Sigmoid colon (tissue), 7 donors: ENCODE data around the gene HOXC9. TPM values are rescaled to one million over a fixed set of nuclear protein-coding genes. Genes with fewer than 3 reads are reported as not detected.

Experiments
- DNase-seq: peaks from one replicate; pipeline ENCODE4 v3.0.0-alpha.2; 2019
- H3K27ac ChIP-seq, 4 donors: fragments of 200-600 bp; sonication (generic); one replicate each; pipeline ENCODE4 v1.5.1; 2016 to 2019; ENCODE audit warnings: mild to moderate bottlenecking in 1 of 4
- H3K27me3 ChIP-seq, 3 donors: fragments of 200-600 bp; sonication (generic); one replicate each; pipeline ENCODE4 v1.5.1; 2019; ENCODE audit warnings: mild to moderate bottlenecking in 1 of 3
- H3K36me3 ChIP-seq, 4 donors: fragments of 200-600 bp; sonication (generic); one replicate each; pipeline ENCODE4 v1.5.1; 2016 to 2019
- H3K4me1 ChIP-seq, 4 donors: fragments of 200-600 bp; sonication (generic); one replicate each; pipeline ENCODE4 v1.5.1; 2017 to 2019
- H3K4me3 ChIP-seq, 4 donors: fragments of 200-600 bp; sonication (generic); one replicate each; pipeline ENCODE4 v1.5.1; 2017 to 2019; ENCODE audit warnings: mild to moderate bottlenecking in 2 of 4, moderate library complexity in 1 of 4
- H3K9me3 ChIP-seq, 4 donors: fragments of 200-600 bp in 3 of 4; sonication (generic) in 3 of 4; one replicate each; pipeline versions ENCODE4 v1.5.1 to v1.6.1; 2013 to 2019
- CTCF ChIP-seq, 4 experiments: fragments of 450-650 bp in 3 of 4; fragments of 200-600 bp in 1 of 4; IDR thresholded peaks; one replicate each; pipeline ENCODE4 v1.5.1; 2016 to 2019; ENCODE audit warnings: antibody characterized with exemption in 4 of 4, mild to moderate bottlenecking in 3 of 4, moderate library complexity in 2 of 4
- EP300 ChIP-seq, 4 donors: sonication (generic); formaldehyde crosslinking; IDR thresholded peaks; one replicate each; pipeline ENCODE4 v1.6.1; 2017; ENCODE audit warnings: antibody characterized with exemption in 4 of 4
- POLR2A ChIP-seq, 2 donors: fragments of 450-650 bp; IDR thresholded peaks; one replicate each; pipeline ENCODE4 v1.6.1; 2016; ENCODE audit warnings: antibody characterized with exemption in 2 of 2, mild to moderate bottlenecking in 2 of 2, moderate library complexity in 2 of 2
- POLR2AphosphoS5 ChIP-seq, 4 donors: sonication (generic); formaldehyde crosslinking; IDR thresholded peaks; one replicate each; pipeline ENCODE4 v1.6.1; 2017; ENCODE audit warnings: antibody characterized with exemption in 4 of 4
- WGBS, 2 donors: extraction: QIAGEN DNeasy Blood & Tissue Kit; methylation state at CpG; one replicate each; pipeline ENCODE4 v1.1.7; 2013; 5-methylcytosine and 5-hydroxymethylcytosine counted together
- intact Hi-C: fragments of 100-400 bp; cut with DNase I; formaldehyde crosslinking; loops from one replicate; pipeline ENCODE4 v1.15.1; 2023
- polyA plus RNA-seq, 3 donors: library from polyadenylated mRNA; stranded (reverse); fragments of 200-250 nt; gene quantifications; one replicate each; pipeline ENCODE4 v1.2.3, GENCODE V29; 2013
- total RNA-seq, 4 donors: library from RNA; depleted of rRNA; stranded (reverse); fragments of >200 nt; gene quantifications; one replicate each; pipeline ENCODE4 v1.1.0, GENCODE V29; 2016
- donor health status: healthy with polysubstance abuse.
- donor health status: Bipolar disorder and iron deficiency.
- donor health status: healthy.

The HOXC9 gene
- total and polyA plus RNA-seq, 7 donors = 0.04 TPM; not detected in 6

- no peak for DNase-seq
These were observed 2.4 kb downstream of the HOXC9 start for GRCh38 chr12:54002278-54002914.

GRCh38 chr12:54002915-54003389, 3.0 kb downstream of the HOXC9 start:
- Histone ChIP-seq H3K27me3 (peaks cover 87 to 100% (median 100%) of the 10 kb centered on the region in 3 donors), H3K9me3 (no peaks in the 10 kb centered on the region), H3K4me1 (peaks cover 0 to 25% (median 20%) of the 10 kb centered on the region in 4 donors), H3K27ac (no peak overlapping the region), H3K36me3 (no peaks in the 10 kb centered on the region), H3K4me3 (no peak overlapping the region)
- intact Hi-C loops = loop anchor here (10.0 kb wide), 1 partner anchor 372 kb away; no protein-coding TSS in a partner anchor
- no peak for DNase-seq
- no peak for TF ChIP-seq EP300 (IDR thresholded peaks at IDR 0.05)
- TF ChIP-seq POLR2AphosphoS5 (IDR thresholded peaks at IDR 0.05) = no peak
- no peak for TF ChIP-seq CTCF (IDR thresholded peaks at IDR 0.05)
- no peak for TF ChIP-seq POLR2A (IDR thresholded peaks at IDR 0.05)
- 34 to 46% methylated on average over 19 of the region's 19 CpGs for WGBS, 2 donors

More at GRCh38 chr12:54002278-54002914, 2.4 kb downstream of the HOXC9 start:
- Histone ChIP-seq H3K27ac (no peak overlapping the region), H3K4me3 (no peak overlapping the region), H3K36me3 (no peaks in the 10 kb centered on the region), H3K9me3 (no peaks in the 10 kb centered on the region), H3K4me1 (peaks cover 0 to 25% (median 20%) of the 10 kb centered on the region in 4 donors), H3K27me3 (peaks cover 90 to 100% (median 100%) of the 10 kb centered on the region in 3 donors)
- TF ChIP-seq EP300 (IDR thresholded peaks at IDR 0.05) (no peak), POLR2A (IDR thresholded peaks at IDR 0.05) (no peak), CTCF (IDR thresholded peaks at IDR 0.05) (no peak), POLR2AphosphoS5 (IDR thresholded peaks at IDR 0.05) (no peak)
- intact Hi-C loops = loop anchor here (10.0 kb wide), 1 partner anchor 372 kb away; no protein-coding TSS in a partner anchor
- 22 to 24% methylated on average over 19 of the region's 19 CpGs for WGBS, 2 donors

- H3K27ac ChIP-seq = no peak overlapping the region
- H3K4me3 ChIP-seq = no peak overlapping the region
- peaks cover 0 to 25% (median 20%) of the 10 kb centered on the region in 4 donors for H3K4me1 ChIP-seq
- no peak for DNase-seq
- H3K27me3 ChIP-seq = peaks cover 86 to 100% (median 100%) of the 10 kb centered on the region in 3 donors
- no peaks in the 10 kb centered on the region for H3K9me3 ChIP-seq
- TF ChIP-seq POLR2A (IDR thresholded peaks at IDR 0.05) = no peak
- TF ChIP-seq EP300 (IDR thresholded peaks at IDR 0.05) = no peak
- no peak for TF ChIP-seq CTCF (IDR thresholded peaks at IDR 0.05)
- no peak for TF ChIP-seq POLR2AphosphoS5 (IDR thresholded peaks at IDR 0.05)
- 36 to 56% methylated on average over 3 of the region's 3 CpGs for WGBS, 2 donors
- H3K36me3 ChIP-seq = no peaks in the 10 kb centered on the region
- intact Hi-C loops = loop anchor here (10.0 kb wide), 1 partner anchor 371 kb away; no protein-coding TSS in a partner anchor
These were observed 3.7 kb downstream of the HOXC9 start for GRCh38 chr12:54003625-54004024.

- Histone ChIP-seq H3K9me3 (no peaks in the 10 kb centered on the region), H3K27ac (no peak overlapping the region), H3K4me3 (no peak overlapping the region), H3K27me3 (peaks cover 85 to 100% (median 99%) of the 10 kb centered on the region in 3 donors), H3K36me3 (no peaks in the 10 kb centered on the region), H3K4me1 (peaks cover 0 to 27% (median 24%) of the 10 kb centered on the region in 4 donors)
- TF ChIP-seq EP300 (IDR thresholded peaks at IDR 0.05) (no peak), POLR2A (IDR thresholded peaks at IDR 0.05) (no peak), CTCF (IDR thresholded peaks at IDR 0.05) (no peak), POLR2AphosphoS5 (IDR thresholded peaks at IDR 0.05) (no peak)
- WGBS, 2 donors = 27 to 44% methylated on average over 20 of the region's 20 CpGs
- no peak for DNase-seq
- intact Hi-C loops = loop anchor here (10.0 kb wide), 1 partner anchor 371 kb away; no protein-coding TSS in a partner anchor
These were observed 4.3 kb downstream of the HOXC9 start for GRCh38 chr12:54004063-54004840.
